Measurements from ENCODE around the gene RABGAP1.

GRCh38 chr9:123000371-123001068 is 59.7 kb downstream of the RABGAP1 start:
- TF ChIP-seq CTCF (conservative IDR thresholded peaks at IDR 0.05 in 1 of 2, IDR thresholded peaks at IDR 0.05 in 1 of 2; ENCODE audit: extremely low read depth in 1 of 2, insufficient read depth in 1 of 2, low read depth in 1 of 2, low read length in 2 of 2) (no peak), EZH2 (IDR thresholded peaks at IDR 0.05; ENCODE audit: borderline replicate concordance, low read length) (no peak)
